ENCODE measurements around the gene ADARB1. TPM values are rescaled to one million over a fixed set of nuclear protein-coding genes. Genes with fewer than 3 reads are reported as not detected.
A peak's percentile ranks its signal among the peaks of the same experiment; 100 is the strongest.

Gene ADARB1
- total and polyA plus RNA-seq, 8 donors, result 3.2 to 33.9 (median 9.4) TPM

DNA sequence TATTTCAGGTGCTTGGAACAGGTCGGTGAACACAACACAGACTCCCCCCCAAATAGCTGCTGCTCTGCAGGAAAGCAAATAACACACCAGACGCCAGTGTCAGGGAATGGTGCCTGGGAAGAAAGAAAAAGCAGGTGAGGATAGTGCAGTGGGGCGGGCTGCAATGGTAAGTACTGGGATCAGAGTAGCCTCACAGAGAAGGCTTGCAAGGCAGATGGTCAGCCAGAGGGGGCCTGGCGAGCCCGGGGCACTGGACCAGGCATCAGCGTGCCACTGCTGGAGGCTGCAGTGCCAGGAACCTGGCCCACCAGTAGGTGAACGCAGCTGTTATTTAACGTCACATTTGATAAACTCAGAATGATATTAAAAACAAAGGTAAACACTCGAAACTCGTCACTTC, 153.4 kb downstream of the ADARB1 start:
- H3K27me3 ChIP-seq, result peaks cover 0 to 3% (median 0%) of the 10 kb centered on the region in 3 donors
- no peak overlapping the region for H3K27ac ChIP-seq
- no peak for TF ChIP-seq EP300 (IDR thresholded peaks at IDR 0.05)
- no peak for TF ChIP-seq POLR2AphosphoS5 (IDR thresholded peaks at IDR 0.05)
- no peak for TF ChIP-seq CTCF (IDR thresholded peaks at IDR 0.05)
- no peak for TF ChIP-seq POLR2A (IDR thresholded peaks at IDR 0.05)
- peaks cover 0 to 16% (median 7%) of the 10 kb centered on the region in 4 donors for H3K4me1 ChIP-seq
- no peak overlapping the region for H3K4me3 ChIP-seq
- 65 to 69% (median 69%) methylated on average over 10 of the region's 10 CpGs for WGBS, 5 donors
- peaks cover 2 to 16% (median 13%) of the 10 kb centered on the region in 4 donors for H3K36me3 ChIP-seq
- DNase-seq, result no peak
- no peaks in the 10 kb centered on the region for H3K9me3 ChIP-seq
- intact Hi-C loops (cut with DNase I; ENCODE audit: low total_unique reads), result no loop called here

- intact Hi-C loops (cut with DNase I; ENCODE audit: low total_unique reads), result no loop called here
- H3K27ac ChIP-seq, result no peak overlapping the region
- peaks cover 0 to 3% (median 0%) of the 10 kb centered on the region in 3 donors for H3K27me3 ChIP-seq
- 41 to 58% (median 52%) methylated on average over 6 of the region's 6 CpGs for WGBS, 5 donors
- H3K4me1 ChIP-seq, result peaks cover 0 to 16% (median 7%) of the 10 kb centered on the region in 4 donors
- TF ChIP-seq CTCF (IDR thresholded peaks at IDR 0.05) (no peak), POLR2AphosphoS5 (IDR thresholded peaks at IDR 0.05) (peak in 1 of 3 donors; percentile 9)
- peaks cover 0 to 12% (median 8%) of the 10 kb centered on the region in 4 donors for H3K36me3 ChIP-seq
- H3K4me3 ChIP-seq, result no peak overlapping the region
- DNase-seq, result peak in 1 of 2 donors; percentile 26
- H3K9me3 ChIP-seq, result no peaks in the 10 kb centered on the region
Observed at GRCh38 chr21:45228171-45228641, 153.8 kb downstream of the ADARB1 start.

DNA sequence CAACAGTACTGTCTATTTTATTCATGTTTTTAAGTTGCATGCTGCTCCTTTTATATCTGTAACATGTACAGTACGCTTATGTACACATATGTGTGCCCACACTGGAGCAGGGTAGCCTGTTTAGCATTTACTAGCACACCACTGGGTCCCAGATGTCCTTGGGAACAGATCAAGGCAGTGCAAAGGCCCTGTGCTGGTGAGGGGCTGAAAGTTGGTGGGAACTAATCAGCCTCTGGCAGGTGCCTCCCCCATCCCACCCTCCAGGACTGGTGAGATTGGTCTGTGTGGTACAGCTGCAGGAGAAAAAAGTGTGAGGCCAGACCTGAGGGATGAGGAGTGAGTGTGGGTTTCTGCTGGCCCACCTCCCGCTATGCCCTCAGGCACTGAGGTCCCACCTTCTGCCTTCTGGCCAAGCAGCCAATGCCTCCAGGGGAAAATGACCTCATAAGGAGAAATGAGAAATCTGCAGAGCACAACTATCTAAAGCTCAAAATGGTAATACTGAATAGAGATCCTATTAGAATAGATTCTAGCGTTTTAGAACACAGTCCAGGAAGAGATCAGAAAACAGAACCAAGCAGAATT, 154.4 kb downstream of the ADARB1 start:
- Histone ChIP-seq H3K27me3 (peaks cover 0 to 3% (median 0%) of the 10 kb centered on the region in 3 donors), H3K27ac (no peak overlapping the region), H3K4me1 (peaks cover 0 to 16% (median 7%) of the 10 kb centered on the region in 4 donors), H3K9me3 (no peaks in the 10 kb centered on the region), H3K36me3 (peaks cover 0 to 6% (median 3%) of the 10 kb centered on the region in 4 donors), H3K4me3 (no peak overlapping the region)
- 79 to 86% (median 84%) methylated on average over 3 of the region's 3 CpGs for WGBS, 5 donors
- intact Hi-C loops (cut with DNase I; ENCODE audit: low total_unique reads), result no loop called here
- no peak for DNase-seq
- TF ChIP-seq EP300 (IDR thresholded peaks at IDR 0.05) (no peak), POLR2AphosphoS5 (IDR thresholded peaks at IDR 0.05) (no peak), POLR2A (IDR thresholded peaks at IDR 0.05) (no peak), CTCF (IDR thresholded peaks at IDR 0.05) (no peak)

DNA sequence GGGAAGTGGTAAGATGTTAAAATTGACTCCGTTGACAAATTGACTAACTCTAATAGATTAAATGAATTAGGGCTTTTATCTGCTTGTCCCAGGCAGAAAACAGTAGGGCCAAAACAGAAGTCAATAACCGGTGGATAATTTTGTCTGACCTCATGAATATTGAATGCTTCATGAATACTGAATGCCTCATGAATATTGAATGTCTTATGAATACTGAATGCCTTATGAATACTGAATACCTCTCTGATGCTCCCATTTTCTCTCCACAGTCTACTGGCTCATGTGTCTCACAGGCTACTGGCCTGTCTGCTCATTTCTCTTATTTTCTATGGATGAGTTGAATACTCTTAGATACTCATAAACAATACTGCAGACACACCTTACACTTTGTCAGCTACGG, 157.3 kb downstream of the ADARB1 start:
- no peaks in the 10 kb centered on the region for H3K36me3 ChIP-seq
- peaks cover 0 to 16% (median 7%) of the 10 kb centered on the region in 4 donors for H3K4me1 ChIP-seq
- no peak for DNase-seq
- WGBS, 5 donors, result 71 to 82% (median 74%) methylated on average over 3 of the region's 3 CpGs
- no peak overlapping the region for H3K4me3 ChIP-seq
- intact Hi-C loops (cut with DNase I; ENCODE audit: low total_unique reads), result no loop called here
- H3K9me3 ChIP-seq, result no peaks in the 10 kb centered on the region
- TF ChIP-seq POLR2A (IDR thresholded peaks at IDR 0.05) (no peak), CTCF (IDR thresholded peaks at IDR 0.05) (no peak), EP300 (IDR thresholded peaks at IDR 0.05) (no peak), POLR2AphosphoS5 (IDR thresholded peaks at IDR 0.05) (no peak)
- peaks cover 0 to 29% (median 21%) of the 10 kb centered on the region in 3 donors for H3K27me3 ChIP-seq
- H3K27ac ChIP-seq, result no peak overlapping the region

Data from stomach (tissue), 9 donors.